ENCODE data around the gene RPL22.

DNA sequence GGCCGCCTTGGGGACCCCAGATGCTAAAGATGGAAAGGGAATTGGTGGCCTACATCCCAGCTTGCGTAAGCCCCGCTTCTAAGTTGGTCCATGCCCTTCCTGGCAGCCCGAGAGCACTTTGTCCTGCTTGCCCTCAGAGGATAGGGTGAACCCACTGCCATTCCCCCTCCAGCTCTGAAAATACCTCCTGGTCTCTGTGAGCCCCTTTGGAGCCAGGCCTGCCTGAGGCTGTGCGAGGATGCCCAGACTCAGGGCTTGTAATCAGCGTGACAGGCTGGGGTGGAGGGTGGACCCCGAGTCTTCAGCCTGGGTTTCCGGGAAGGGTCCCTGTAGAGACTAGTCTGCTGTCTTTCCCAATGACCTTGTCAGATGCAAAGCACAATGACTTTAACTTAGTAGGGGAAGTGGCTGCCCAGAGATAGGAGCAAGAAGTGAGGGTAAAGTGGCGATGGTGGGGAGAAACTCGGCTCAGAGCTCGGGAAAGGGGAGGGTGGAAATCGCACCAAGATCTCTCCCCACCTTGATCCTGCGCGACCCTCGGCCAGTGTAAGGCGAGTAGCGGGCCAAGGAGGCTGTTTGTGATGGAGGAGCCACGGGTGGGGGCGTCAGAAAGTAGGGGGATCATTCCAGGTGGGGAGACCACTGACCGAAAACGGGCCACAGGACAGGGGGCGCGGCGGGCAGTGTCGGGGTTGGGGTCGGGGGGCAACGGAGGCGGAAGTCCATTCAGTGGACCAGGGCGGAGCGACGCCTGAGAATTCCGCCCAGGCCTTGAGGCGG, 41.9 kb upstream of the RPL22 start:
- TF ChIP-seq, protein P1, sequence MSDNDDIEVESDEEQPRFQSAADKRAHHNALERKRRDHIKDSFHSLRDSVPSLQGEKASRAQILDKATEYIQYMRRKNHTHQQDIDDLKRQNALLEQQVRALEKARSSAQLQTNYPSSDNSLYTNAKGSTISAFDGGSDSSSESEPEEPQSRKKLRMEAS (IDR thresholded peaks at IDR 0.05): no peak
- TF ChIP-seq, protein P2, sequence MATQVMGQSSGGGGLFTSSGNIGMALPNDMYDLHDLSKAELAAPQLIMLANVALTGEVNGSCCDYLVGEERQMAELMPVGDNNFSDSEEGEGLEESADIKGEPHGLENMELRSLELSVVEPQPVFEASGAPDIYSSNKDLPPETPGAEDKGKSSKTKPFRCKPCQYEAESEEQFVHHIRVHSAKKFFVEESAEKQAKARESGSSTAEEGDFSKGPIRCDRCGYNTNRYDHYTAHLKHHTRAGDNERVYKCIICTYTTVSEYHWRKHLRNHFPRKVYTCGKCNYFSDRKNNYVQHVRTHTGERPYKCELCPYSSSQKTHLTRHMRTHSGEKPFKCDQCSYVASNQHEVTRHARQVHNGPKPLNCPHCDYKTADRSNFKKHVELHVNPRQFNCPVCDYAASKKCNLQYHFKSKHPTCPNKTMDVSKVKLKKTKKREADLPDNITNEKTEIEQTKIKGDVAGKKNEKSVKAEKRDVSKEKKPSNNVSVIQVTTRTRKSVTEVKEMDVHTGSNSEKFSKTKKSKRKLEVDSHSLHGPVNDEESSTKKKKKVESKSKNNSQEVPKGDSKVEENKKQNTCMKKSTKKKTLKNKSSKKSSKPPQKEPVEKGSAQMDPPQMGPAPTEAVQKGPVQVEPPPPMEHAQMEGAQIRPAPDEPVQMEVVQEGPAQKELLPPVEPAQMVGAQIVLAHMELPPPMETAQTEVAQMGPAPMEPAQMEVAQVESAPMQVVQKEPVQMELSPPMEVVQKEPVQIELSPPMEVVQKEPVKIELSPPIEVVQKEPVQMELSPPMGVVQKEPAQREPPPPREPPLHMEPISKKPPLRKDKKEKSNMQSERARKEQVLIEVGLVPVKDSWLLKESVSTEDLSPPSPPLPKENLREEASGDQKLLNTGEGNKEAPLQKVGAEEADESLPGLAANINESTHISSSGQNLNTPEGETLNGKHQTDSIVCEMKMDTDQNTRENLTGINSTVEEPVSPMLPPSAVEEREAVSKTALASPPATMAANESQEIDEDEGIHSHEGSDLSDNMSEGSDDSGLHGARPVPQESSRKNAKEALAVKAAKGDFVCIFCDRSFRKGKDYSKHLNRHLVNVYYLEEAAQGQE (IDR thresholded peaks at IDR 0.05; ENCODE audit: low read depth): no peak
- TF ChIP-seq CTCF (IDR thresholded peaks at IDR 0.05 in 2 of 3, conservative IDR thresholded peaks at IDR 0.05 in 1 of 3; ENCODE audit: borderline replicate concordance in 1 of 3, insufficient read depth in 1 of 3, low read depth in 2 of 3, low read length in 2 of 3) (no peak), CEBPB (IDR thresholded peaks at IDR 0.05; ENCODE audit: low read depth) (no peak), FOSL1 (IDR thresholded peaks at IDR 0.05; ENCODE audit: low read depth) (no peak), POLR2A (IDR thresholded peaks at IDR 0.05; ENCODE audit: borderline replicate concordance, extremely low read depth, insufficient read depth, insufficient read length) (no peak), SIN3A (IDR thresholded peaks at IDR 0.05; ENCODE audit: low read depth) (no peak)
